Measurements from ENCODE around the gene GNRHR. TPM values are rescaled to one million over a fixed set of nuclear protein-coding genes. Genes with fewer than 3 reads are reported as not detected.

GNRHR gene
- total RNA-seq, 1 donor = under 0.01 TPM

DNA sequence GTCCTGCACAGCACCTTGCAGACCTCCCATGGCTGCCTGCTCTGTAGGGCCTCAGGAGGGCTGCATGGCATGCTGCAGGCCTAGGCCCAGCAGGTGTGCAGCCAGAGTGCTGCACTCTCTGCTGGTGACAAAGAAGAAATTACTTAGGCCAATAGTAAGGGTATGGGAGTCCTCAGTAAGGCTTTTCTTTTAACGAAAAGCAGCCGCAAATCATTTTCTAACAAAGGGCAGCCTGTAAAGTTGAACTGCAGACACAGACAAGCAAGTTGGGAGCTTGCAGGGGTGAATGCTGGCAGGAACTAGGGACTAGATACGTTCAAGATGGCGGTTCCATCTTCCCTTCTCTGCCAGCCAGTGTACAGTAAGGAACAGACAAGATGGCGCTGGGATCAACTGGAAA lies 30.8 kb downstream of the GNRHR start:
- no peak overlapping the region for H3K4me3 ChIP-seq (ENCODE audit: low read depth, low read length)
- TF ChIP-seq, protein P1, sequence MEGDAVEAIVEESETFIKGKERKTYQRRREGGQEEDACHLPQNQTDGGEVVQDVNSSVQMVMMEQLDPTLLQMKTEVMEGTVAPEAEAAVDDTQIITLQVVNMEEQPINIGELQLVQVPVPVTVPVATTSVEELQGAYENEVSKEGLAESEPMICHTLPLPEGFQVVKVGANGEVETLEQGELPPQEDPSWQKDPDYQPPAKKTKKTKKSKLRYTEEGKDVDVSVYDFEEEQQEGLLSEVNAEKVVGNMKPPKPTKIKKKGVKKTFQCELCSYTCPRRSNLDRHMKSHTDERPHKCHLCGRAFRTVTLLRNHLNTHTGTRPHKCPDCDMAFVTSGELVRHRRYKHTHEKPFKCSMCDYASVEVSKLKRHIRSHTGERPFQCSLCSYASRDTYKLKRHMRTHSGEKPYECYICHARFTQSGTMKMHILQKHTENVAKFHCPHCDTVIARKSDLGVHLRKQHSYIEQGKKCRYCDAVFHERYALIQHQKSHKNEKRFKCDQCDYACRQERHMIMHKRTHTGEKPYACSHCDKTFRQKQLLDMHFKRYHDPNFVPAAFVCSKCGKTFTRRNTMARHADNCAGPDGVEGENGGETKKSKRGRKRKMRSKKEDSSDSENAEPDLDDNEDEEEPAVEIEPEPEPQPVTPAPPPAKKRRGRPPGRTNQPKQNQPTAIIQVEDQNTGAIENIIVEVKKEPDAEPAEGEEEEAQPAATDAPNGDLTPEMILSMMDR (IDR thresholded peaks at IDR 0.05; ENCODE audit: insufficient read depth, low read depth, low read length) = no peak
- no peak for DNase-seq (ENCODE audit: low read depth)

DNA sequence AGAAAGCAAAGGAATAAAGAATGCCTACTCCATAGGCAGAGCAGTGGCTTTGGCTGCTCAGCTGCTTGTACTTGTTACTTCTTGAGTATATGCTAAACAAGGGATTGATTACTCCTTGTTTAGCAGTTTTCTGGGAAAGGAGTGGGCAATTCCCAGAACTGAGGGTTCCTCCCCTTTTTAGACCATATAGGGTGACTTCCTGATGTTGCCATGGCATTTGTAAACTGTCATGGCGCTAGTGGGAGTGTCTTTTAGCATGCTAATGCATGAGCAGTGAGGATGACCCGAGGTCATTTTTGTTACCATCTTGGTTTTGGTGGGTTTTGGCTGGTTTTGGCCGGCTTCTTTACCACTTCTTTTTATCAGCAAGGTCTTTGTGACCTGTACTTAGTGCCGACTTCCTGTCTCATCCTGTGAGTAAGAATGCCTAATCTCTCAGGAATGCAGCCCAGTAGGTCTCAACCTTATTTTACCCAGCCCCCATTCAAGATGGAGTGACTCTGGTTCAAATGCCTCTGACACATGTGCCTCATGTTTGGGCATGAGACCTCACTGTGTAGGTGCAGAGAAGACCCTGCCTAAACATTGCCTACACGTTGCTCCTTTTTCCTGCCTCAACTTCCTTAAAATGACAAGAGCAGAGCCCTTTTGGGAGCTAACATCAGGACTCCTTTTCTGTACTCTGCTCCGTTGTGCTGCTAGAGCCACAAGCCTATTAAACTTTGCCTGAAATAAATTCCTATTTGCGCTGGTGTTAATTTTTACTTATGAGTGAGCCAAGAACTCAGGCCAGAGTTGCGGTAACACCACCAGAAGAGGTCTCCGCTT lies 32.2 kb downstream of the GNRHR start:
- H3K4me3 ChIP-seq (ENCODE audit: low read depth, low read length) = no peak overlapping the region
- DNase-seq (ENCODE audit: low read depth) = peak; percentile 34
- TF ChIP-seq, protein P1 (IDR thresholded peaks at IDR 0.05; ENCODE audit: insufficient read depth, low read depth, low read length) = no peak

DNA sequence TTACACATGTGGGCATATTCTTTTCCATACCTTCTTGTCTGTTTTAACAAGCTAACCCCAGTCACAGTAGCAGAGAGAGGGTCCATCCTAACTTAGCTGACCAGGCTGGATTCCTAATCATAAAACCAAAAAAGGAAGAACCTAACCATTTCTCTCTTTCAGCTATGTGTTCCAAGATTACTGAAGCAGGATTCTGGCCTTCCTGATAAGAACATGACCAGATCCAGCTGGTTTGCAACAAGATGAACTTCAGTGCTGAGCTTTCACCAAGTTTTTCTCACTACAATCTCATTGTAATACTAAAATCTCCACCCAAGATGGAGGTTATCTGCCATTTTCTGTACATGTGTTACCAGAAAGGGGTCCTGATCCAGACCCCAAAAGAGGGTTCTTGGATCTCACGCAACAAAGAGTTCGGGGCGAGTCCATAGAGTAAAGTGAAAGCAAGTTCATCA lies 32.8 kb downstream of the GNRHR start:
- H3K4me3 ChIP-seq (ENCODE audit: low read depth, low read length) = no peak overlapping the region
- TF ChIP-seq, protein P1 (IDR thresholded peaks at IDR 0.05; ENCODE audit: insufficient read depth, low read depth, low read length) = no peak
- DNase-seq (ENCODE audit: low read depth) = peak; percentile 36

DNA sequence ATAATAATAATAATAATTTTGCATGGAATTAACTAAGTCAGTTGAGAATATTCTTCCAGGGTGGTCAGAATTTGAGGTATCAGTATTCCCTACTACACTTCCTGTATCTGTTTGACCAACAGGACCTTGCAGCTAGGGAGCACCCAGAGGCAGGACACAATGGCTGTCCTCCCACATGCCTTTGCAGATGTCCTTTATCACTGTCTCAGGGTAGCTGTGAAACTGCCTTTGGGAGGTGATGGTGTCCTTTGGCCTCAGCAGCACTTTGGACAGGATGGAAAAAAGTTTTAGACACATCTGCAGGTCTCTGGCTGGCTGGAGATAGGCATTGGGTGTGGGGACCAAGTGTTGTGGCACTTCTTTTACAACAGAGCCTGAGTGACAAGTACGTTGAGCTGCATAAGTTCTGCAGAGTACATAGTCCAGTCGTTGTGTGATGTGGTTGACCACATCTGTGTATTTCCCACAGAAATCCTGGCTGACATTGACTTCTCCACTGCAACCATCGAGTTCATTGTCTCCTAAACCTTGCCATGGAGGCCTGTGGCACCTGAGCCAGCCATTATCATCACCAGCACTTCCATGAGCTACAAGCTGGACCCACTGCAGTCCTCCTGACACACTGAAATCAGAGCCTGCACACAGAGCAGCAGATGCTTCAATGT lies 34.1 kb downstream of the GNRHR start:
- TF ChIP-seq, protein P1 (IDR thresholded peaks at IDR 0.05; ENCODE audit: insufficient read depth, low read depth, low read length) = no peak
- H3K4me3 ChIP-seq (ENCODE audit: low read depth, low read length) = no peak overlapping the region
- DNase-seq (ENCODE audit: low read depth) = no peak

DNA sequence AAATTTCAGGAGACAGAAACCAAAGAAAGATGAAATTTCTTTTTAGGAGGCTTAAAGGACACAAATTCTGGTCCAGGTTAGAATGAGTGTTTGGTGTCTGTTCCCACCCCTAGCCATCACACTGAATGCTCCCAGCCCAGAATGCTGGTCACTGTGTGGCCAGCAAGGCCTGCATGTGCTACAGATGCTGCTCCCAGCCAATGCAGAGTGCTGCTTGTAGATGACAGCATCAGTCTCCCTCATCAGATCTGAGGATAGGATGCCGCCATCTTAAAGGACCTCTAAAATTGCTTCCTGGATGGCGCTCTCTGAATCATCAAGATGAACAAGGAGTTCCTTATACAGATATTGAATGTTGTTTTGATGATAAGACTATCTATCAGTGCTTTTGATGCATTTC lies 35.3 kb downstream of the GNRHR start:
- DNase-seq (ENCODE audit: low read depth) = no peak
- no peak overlapping the region for H3K4me3 ChIP-seq (ENCODE audit: low read depth, low read length)
- TF ChIP-seq, protein P1 (IDR thresholded peaks at IDR 0.05; ENCODE audit: insufficient read depth, low read depth, low read length) = no peak

DNA sequence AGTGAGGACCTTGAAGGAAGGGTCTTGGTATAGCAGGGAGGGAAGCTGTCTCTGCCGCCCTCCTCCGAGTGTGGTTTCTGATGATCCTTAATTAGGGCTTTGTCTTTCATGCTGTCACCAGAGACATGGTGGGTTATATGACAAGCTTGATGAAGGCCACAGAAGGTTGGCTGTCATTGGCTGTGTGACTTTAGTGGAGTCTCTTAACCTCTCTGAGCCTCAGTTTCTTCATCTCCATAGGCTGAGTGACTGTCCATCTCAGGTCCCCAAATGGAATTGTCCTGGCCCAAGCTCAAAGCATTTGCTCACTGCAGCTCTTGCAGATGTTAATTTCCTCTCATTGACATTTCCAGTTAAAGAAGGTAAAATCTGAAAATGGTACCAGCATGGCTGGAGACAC lies 36.6 kb downstream of the GNRHR start:
- TF ChIP-seq, protein P1 (IDR thresholded peaks at IDR 0.05; ENCODE audit: insufficient read depth, low read depth, low read length) = no peak
- DNase-seq (ENCODE audit: low read depth) = no peak
- no peak overlapping the region for H3K4me3 ChIP-seq (ENCODE audit: low read depth, low read length)
